K562 (cell line): ENCODE data around the gene TMEM247. TPM values are rescaled to one million over a fixed set of nuclear protein-coding genes. Genes with fewer than 3 reads are reported as not detected.

Source experiments
- BHLHE40 ChIP-seq: IDR thresholded peaks from 2 replicates; pipeline ENCODE4 v1.6.1; 2011; ENCODE audit warnings: low read length, improper control_type of control experiment
- GTF3C2 ChIP-seq: IDR thresholded peaks from 3 replicates; pipeline ENCODE4 v1.6.1; 2011; ENCODE audit warnings: borderline replicate concordance, mild to moderate bottlenecking, moderate library complexity; ENCODE audit not compliant: insufficient read length; ENCODE audit errors: extremely low read depth
- MLLT1 ChIP-seq, 2 experiments: fragments of 450-650 bp; IDR thresholded peaks; 2 replicates each; pipeline ENCODE4 v1.6.1; 2016
- NUFIP1 ChIP-seq: fragments of 450-650 bp; IDR thresholded peaks from 2 replicates; pipeline ENCODE4 v1.6.1; 2018; ENCODE audit not compliant: partially characterized antibody
- POLR2H ChIP-seq: IDR thresholded peaks from 2 replicates; pipeline ENCODE4 v1.6.1; 2016; ENCODE audit warnings: missing genetic modification characterization, low read depth, mild to moderate bottlenecking, control low read depth, missing compliant biosample characterization, moderate library complexity
- RBM22 ChIP-seq: fragments of 200-400 bp; formaldehyde crosslinking; IDR thresholded peaks from 2 replicates; pipeline ENCODE4 v1.6.1; 2018; ENCODE audit warnings: low read length, low read depth; ENCODE audit not compliant: poor library complexity, severe bottlenecking
- SMARCA4 ChIP-seq: fragments of 450-650 bp; IDR thresholded peaks from 2 replicates; pipeline ENCODE4 v1.6.1; 2016
- SUPT5H ChIP-seq: fragments of 450-650 bp; IDR thresholded peaks from 2 replicates; pipeline ENCODE4 v1.6.1; 2016
- TAF9B ChIP-seq: fragments of 450-650 bp; IDR thresholded peaks from 2 replicates; pipeline ENCODE4 v1.6.1; 2018; ENCODE audit warnings: mild to moderate bottlenecking; ENCODE audit not compliant: partially characterized antibody
- ZNF184 ChIP-seq: sonication (generic); formaldehyde crosslinking; IDR thresholded peaks from 2 replicates; pipeline ENCODE4 v1.5.0; 2020; ENCODE audit warnings: missing genetic modification reagents
- polyA plus RNA-seq, 8 experiments: library from polyadenylated mRNA; depleted of rRNA in 4 of 8; stranded (reverse) in 5 of 8; unstranded in 3 of 8; fragments of >200 nt; fragmentation: Nextera tagmentation in 2 of 8; fragmentation: Illumina TruSeq in 1 of 8; extraction: Ambion mirVana in 2 of 8; extraction: Trizol in 1 of 8; gene quantifications; 2 replicates each; pipeline versions ENCODE4 v1.2.1 to v1.2.3, GENCODE V29; 2011 to 2014; ENCODE audit warnings: inconsistent platforms in 1 of 8, missing spikeins in 1 of 8
- total RNA-seq, 7 experiments: library from RNA; depleted of rRNA in 6 of 7; stranded (reverse); fragments of >200 nt in 6 of 7; fragmentation: Illumina TruSeq in 2 of 7; extraction: Trizol in 2 of 7; gene quantifications; 2 replicates each; pipeline versions ENCODE4 v1.2.1 to v1.2.3, GENCODE V29; 2011 to 2021; ENCODE audit warnings: low replicate concordance in 1 of 7
- TF ChIP-seq, protein P1 (sequence below), 2 experiments: IDR thresholded peaks in 1 of 2; conservative IDR thresholded peaks in 1 of 2; 2 replicates each; pipeline ENCODE4 v1.6.1; 2016; ENCODE audit warnings: low read depth in 2 of 2, mild to moderate bottlenecking in 1 of 2, missing compliant biosample characterization in 1 of 2, missing genetic modification characterization in 1 of 2, moderate library complexity in 1 of 2

The TMEM247 gene
- total and polyA plus RNA-seq, 9 of the 15 experiments (the other 6 are each of a cell fraction or from before 2014, with no cell fraction given), result 0.24 to 4.7 (median 3.1) TPM

DNA sequence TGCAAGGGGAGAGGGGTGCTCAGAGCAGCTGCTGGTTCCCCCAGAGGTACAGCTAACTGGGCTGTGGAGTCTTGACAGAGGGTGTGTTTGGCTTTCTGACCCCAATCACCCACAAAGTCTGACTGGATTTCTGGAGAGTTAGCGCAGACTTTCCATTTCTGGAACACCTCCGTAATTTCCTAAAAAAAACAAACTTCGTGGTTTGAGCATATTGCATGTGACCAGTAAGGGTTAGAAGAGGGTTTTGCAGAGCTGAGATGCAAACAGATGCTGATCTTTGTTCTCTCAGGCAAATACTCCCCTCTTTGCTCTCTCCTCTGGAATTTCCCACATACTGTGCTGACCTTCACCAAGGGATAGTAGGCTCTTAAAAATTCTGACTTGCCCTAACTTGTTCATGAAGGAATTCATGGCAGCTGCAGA, 44.5 kb upstream of the TMEM247 start (continued):
- TF ChIP-seq, protein P1, sequence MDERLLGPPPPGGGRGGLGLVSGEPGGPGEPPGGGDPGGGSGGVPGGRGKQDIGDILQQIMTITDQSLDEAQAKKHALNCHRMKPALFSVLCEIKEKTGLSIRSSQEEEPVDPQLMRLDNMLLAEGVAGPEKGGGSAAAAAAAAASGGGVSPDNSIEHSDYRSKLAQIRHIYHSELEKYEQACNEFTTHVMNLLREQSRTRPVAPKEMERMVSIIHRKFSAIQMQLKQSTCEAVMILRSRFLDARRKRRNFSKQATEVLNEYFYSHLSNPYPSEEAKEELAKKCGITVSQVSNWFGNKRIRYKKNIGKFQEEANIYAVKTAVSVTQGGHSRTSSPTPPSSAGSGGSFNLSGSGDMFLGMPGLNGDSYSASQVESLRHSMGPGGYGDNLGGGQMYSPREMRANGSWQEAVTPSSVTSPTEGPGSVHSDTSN (CRISPR knock-in tag; IDR thresholded peaks at IDR 0.05; ENCODE audit: low read depth), result no peak
- TF ChIP-seq, protein P1 (tag; conservative IDR thresholded peaks at IDR 0.05; ENCODE audit: low read depth), result no peak
- TF ChIP-seq SUPT5H, result no peak
- no peak for TF ChIP-seq MLLT1 (IDR thresholded peaks at IDR 0.05)
- TF ChIP-seq SMARCA4, result no peak
- TF ChIP-seq NUFIP1, result no peak
- TF ChIP-seq GTF3C2, result no peak
- no peak for TF ChIP-seq TAF9B
- no peak for TF ChIP-seq BHLHE40
- no peak for TF ChIP-seq RBM22
- no peak for TF ChIP-seq POLR2H (tag)
- TF ChIP-seq ZNF184 (CRISPR knock-in tag), result no peak
- TF ChIP-seq, all 486 proteins: peak for 0
